GM18526 (cell line): ENCODE results near the gene GPRIN3.

ENCODE experiments used
- POLR2A ChIP-seq: IDR thresholded peaks from 3 replicates; pipeline ENCODE4 v1.6.1; 2011; ENCODE audit not compliant: insufficient read length; ENCODE audit errors: extremely low read depth

GPRIN3 gene

DNA sequence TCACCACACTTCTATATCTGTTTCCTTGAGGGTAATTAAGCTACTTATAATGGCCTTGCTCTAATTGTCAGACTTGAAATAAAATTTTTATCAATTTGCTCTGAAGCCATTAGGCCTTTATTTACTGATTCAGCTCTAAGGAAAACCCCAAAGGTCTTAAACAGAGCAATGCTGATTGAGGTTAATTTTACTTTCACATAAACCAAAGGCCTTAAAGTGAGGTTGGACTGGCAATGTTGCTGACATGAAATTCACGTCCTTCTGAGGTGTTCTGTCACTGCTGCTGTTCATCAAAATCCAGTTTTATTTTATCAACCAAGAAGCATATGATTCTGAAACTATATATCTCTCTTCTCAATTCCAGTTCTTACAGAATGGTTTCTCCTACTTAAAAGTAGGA is 21.7 kb upstream of the GPRIN3 start:
- no peak for TF ChIP-seq POLR2A

DNA sequence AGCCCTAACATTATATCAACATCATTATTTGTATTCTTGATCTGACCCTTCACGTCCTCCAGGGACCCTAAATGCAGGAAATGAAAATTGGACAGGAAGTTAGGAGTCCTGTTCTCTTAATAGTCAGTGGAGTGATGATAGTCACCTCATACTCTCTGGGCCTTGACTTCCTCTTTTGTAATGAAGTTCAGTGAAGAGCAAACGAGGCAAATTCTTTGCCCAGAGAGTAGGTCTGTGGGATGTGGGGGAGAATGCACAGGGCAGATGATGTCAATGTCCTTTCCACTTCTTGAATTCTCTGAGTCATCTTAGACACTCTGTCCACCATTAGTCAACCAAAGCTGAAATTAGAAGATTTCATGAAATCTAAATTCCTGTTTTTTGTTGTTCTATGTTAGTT is 17.1 kb upstream of the GPRIN3 start:
- TF ChIP-seq POLR2A, result no peak

DNA sequence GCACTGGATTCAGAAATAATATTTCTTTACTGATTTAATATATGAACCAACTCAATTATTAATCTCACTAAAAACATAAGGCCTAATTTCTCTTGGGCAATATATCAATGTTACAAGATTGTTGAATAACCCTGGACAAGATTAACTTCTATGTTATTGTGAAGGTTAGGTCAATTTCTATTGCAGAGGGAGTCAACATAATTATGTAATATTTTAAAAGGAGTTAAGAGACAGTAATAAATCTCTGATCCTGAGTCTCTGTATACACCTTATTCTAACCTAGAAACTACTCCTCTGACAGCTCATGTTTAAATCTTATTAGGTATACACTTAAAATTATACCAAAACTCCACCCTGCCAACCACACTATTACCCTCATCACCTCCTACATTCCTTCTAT is 15.1 kb upstream of the GPRIN3 start:
- TF ChIP-seq POLR2A, result no peak

DNA sequence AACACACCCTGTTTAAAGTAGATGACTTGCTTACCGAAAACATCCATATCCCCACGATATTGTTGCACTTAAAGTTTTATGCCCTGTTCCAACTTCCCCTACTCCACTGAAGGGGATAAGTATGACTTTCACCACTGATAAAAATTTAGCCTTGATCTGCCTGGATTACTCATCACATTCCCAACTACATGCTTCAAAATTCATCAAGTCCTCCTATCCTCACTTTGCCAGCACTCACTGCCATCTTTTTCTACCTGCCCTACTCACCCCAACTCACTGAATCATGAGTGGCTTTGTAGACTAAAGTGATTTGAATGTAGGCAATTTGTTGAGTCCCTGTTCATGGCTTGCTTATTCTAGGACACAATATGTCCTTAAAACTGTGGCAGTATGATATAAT is 12.2 kb upstream of the GPRIN3 start:
- no peak for TF ChIP-seq POLR2A

DNA sequence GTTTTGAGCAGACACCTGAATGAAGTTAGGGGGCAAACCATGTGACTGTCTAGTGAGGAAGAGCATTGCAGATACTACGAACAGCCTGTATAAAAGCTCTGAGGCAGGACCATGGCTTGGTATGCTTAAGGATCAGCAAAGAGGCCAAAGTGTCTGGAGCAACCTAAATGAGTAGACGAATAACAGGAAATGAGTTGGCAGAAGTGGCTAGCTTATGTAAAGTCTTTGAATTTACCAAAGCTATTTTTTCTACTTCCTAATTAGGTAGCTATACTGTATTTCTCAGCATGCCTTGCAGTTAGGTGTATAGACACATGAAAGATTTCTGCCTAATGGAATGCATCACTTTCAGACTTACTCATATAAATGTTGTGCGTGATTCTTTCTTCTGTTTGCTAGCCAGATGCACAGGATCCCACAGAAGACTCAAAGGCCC is 9.3 kb upstream of the GPRIN3 start:
- no peak for TF ChIP-seq POLR2A

DNA sequence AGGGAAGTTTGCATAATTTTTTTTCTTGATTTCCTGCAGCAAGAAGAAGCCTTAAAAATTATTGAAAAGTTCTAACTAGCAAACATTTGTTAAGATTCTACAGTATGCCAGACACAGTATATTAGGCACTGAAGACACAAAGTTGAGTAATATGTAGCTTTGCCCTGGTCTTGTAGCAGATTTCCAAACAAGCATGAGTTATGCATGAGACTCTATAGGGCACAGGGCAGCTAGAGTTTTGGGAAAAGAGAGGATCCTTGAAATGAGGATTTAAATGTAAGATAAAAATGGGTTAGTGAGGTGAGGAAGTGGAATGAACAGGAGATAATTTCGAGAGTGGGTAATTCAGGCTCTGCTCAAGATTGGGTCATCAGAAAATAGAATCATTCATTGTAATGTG is 8.6 kb upstream of the GPRIN3 start:
- no peak for TF ChIP-seq POLR2A

DNA sequence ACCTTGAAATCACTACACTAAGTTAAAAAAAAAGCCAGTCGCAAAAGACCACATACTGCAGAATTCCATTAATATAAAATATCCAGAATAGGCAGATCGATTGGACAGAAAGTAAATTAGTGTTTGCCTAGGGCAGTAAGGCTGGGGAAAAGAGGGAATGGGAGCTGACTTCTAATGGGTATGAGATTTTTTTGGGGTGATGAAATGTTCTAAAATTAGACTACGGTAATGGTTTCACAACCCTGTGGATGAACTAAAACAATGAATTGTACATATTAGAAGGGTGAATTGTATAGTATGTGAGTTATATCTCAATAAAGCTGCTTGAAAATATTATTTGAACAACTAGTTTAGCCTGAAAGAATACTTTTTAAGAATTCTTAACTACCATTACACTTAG is 6.7 kb upstream of the GPRIN3 start:
- TF ChIP-seq POLR2A, result no peak

DNA sequence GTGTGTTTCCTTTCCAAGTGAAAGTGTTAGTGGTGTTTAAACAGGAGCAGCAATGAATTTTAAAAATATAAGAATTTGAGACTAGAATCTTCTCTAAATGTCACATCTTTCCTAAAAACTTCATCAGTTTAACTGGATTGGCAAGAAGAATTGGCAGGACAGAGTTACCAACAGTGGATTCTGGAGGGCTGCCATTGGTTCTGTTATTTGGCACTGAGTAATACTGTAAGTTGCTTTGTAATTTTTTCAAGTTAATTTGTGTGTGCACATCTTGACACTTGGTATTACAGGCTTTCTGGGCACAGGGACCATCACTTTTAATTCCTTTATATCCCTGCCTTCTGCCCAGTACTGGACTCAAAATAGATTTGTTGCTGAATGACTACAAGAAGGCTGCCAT is 4.5 kb upstream of the GPRIN3 start:
- TF ChIP-seq POLR2A, result no peak

DNA sequence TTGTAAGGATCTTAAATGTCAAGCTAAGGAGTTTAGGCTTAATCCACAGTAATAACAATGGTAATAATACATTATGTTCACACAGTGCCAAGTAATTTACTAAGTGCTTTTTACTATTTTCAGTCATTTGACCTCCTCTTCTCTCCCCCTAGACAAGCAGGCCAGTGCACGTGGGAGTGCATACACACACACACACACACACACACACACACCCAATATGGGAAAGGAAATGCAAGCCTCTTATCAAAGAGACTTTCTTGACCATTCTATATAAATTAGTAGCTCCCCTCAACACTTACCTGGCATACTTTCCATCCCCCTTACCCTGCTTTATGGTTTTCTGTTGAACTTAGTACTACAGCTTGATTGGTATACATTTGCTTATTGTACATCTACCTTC is 3.8 kb upstream of the GPRIN3 start:
- TF ChIP-seq POLR2A, result no peak

DNA sequence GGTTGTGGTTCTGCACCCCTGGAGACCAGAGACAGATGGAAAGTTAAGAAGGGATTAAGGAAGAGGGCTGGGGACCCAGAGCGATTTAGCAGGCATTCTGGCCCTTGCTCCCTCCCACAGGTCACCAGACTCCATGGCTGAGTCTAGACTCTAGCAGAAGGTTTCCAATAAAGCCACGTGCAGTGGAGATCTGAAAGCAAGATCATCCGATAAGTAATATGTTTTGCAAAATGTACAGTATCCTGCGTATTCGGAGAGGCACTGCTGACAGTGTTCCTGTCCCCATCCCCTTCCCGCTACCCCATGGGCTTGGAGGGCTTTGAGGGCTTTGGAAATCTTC is 531 bp upstream of the GPRIN3 start:
- TF ChIP-seq POLR2A, result no peak

DNA sequence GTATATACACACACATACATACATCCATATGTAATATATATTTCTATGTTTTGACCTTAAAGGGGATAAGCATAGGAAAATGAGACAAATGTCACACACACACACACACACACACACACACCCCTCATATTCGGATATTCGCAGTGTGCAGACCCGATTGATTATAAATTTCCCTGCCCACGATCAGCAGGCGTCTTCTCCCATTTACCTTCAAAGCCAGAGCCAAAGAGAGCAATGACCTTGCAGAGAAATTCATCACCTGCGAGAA is 488 bp downstream of the GPRIN3 start:
- TF ChIP-seq POLR2A, result no peak

DNA sequence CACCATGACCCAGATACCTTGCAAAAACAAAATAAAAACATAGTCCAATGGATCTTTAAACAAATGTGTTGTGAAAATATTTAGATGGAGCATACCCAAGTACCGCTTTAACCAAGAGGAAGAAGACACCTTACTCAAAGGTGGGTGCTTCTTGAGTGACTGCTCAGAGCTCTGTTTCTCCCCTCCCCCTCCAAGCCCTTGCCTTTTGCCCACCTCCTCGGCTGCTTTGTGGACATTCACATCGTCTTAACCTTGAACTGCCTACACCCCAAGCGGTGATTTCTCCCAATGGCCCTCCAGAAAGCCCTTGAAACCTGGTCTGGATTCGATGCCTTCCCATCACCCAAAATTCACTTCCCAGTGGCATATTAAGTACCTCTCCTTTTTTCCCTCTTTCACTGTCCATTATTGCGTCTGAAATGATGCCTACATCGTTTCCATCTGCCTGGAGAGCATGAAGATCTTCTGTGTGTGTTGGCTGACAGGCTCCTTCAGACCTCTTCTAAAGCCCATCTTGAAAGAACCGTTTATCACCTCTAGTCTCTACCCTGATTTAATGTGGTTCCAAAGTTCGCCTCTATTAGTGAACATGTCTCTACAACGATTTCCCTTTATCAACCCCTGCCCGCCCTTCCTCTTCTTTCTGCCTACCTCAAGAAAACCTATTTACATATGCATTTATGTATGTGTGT is 968 bp downstream of the GPRIN3 start:
- TF ChIP-seq POLR2A, result no peak

DNA sequence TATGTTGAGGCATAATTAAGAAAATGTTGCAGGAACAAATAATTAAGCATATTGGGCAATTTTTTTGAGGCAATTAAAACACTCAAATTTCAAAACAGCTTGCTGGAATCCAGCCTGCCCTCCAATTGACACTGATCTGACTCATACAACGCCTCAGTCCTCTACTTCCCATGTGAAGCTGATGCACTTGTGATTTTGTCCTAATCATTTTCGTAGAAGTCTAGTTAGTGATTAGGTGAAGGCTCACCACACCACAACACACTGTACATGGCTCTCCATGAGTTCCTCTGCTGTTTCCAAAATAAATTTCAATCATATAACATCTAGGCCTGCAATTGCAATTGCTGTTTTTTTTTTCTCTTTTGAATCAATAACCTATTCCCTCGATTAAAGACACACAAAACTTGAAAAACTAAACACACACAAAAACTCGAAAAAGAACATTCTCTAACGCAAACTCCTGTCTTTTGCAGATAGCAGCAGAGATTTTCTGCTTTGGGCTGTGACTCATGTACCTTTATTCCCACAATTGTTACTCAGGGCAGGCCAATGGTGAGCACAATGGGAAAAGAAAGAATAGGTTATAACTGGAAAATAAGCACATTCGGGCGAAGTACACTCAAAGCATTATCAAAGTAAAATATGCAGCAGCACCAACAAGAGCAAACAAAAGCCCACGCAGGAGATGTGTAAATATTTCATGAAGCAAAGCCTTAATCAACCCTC is 1.7 kb downstream of the GPRIN3 start:
- TF ChIP-seq POLR2A, result no peak

DNA sequence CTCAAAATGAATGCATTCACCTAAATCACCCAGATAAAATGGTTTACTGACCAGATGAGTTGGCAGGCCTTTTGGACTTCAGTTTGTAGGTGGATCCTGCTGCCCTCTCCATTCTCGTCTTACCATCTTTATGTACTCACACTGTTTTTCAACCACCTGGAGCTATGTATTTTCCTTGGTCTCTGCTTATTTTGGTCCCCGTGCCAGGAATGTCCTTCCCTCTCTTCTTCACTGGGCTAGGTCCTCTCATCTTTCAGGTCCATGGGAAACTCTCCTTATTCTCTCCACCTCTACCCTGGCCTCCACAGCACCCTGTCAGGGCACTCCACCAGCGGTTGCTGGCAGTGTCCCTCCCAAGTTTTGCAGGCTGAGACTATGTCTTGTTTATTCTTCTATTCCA is 2.6 kb downstream of the GPRIN3 start:
- TF ChIP-seq POLR2A, result no peak

DNA sequence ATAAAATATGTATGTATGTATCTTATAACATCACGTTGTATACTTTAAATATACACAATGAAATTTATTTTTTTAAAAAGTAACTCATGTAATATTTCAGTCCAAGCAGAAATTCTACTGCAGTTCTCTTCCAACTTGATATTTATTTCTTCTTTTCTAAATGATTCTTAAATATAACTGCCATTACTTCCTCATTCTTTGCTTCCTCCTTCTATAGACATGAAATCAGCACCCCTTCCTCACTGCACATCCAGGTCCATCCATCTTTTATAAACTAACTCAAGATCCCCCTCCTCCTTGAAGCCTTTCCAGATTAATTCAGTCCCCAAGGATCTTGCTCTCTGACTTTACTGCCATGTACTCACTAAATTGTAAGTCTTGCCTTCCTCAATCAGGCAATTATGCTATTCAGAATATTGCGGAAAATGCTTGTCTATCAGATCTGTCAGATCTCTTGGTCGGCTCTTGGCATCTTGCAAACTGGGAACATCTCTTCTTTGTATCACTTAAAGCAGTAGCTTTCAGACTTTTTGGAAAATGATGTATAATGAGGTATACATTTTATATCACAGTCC is 3.7 kb downstream of the GPRIN3 start:
- no peak for TF ChIP-seq POLR2A

DNA sequence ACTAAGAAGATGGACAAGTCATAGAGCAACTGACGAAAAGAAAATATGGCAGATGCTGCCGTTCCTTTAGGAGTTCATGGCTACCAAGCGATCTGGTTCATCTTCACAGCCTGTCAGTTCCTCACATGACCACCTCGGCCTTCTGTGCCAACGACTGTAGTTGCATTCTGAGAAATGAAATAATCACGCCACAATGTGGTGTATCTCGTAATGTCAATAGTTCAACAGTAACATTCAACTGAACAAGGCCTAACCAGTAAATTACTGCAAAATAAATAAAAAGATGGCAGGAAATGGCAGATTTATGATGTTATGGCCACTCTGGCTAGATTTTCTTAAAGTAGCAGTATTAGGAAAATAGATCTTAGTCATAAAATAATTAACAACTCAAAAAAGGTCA is 4.4 kb downstream of the GPRIN3 start:
- TF ChIP-seq POLR2A, result no peak

DNA sequence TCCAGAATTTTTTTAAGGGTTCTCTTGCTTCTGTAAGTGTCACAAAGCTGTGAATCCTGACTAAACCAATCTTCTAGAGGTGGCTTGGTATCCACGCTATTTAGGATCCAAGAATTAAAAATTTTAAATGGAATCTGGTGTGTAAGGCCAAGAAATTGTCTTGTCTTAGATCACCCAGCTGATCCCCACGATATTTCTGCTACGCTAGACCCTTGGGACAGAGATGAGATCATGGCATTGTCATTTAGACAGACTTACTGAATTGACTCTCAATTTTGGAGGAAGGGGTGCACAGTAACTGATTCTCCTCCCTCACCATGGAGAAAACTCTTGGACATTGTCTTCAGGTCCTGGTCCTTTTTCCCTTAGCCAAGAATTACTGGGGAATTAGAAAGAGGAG is 5.7 kb downstream of the GPRIN3 start:
- no peak for TF ChIP-seq POLR2A

DNA sequence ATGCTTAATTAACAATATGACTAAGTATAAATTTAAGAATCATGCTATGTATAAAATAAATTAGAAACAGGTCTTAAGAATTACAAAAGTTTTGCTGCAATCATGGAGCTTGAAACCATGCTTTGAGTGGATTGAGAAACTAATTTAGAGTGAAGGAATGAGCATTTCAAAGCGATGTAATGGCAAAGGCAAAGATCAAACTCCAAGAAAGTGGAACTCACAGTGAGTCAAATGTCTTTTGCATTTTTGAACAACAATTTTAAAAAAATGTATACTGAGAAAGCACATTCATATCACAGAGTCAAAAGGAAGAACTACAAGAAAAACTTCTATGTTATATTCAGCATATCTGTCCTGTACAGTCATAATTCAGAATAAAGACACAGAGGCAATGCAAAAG is 6.6 kb downstream of the GPRIN3 start:
- no peak for TF ChIP-seq POLR2A

DNA sequence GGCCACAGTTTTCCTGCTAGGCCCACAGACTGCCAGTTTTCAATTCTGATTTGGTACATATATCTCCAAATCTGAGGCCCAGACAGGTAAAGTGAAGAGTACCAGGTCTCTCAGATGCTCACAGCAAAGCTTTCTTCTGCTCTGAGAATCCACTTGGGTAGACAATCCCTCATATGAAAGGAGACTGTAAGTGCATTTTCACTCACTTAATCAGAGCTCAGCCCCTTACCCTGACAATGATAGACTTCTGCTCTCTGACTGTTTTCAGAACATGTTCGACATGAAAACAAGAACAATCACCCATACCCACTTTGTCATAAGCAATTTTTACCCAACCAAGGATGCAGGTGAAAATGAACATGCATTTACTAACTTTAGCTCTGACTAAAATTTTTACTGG is 7.1 kb downstream of the GPRIN3 start:
- no peak for TF ChIP-seq POLR2A
